Liver (tissue), 9 donors: ENCODE results near the gene NR2C2AP. TPM values are rescaled to one million over a fixed set of nuclear protein-coding genes. Genes with fewer than 3 reads are reported as not detected.

ENCODE experiments used
- DNase-seq: peaks from one replicate; pipeline ENCODE4 v3.0.0-alpha.2; 2017; ENCODE audit warnings: low spot score
- H3K27ac ChIP-seq, 2 donors: one replicate each; pipeline ENCODE4 v1.7.0; 2013; ENCODE audit warnings: inconsistent platforms in 2 of 2, low read length in 2 of 2, control low read depth in 1 of 2, low read depth in 1 of 2, mild to moderate bottlenecking in 1 of 2
- H3K27me3 ChIP-seq, 4 donors: one replicate each; pipeline versions ENCODE4 v1.6.1 to v1.7.0; 2013; ENCODE audit warnings: low read length in 3 of 4, inconsistent platforms in 1 of 4, mild to moderate bottlenecking in 1 of 4, moderate library complexity in 1 of 4; ENCODE audit not compliant: control insufficient read depth in 4 of 4, insufficient read depth in 4 of 4
- H3K36me3 ChIP-seq, 4 donors: one replicate each; pipeline versions ENCODE4 v1.6.1 to v1.7.0; 2013; ENCODE audit warnings: low read length in 3 of 4, mild to moderate bottlenecking in 3 of 4, low read depth in 1 of 4, moderate library complexity in 1 of 4; ENCODE audit not compliant: control insufficient read depth in 4 of 4, insufficient read depth in 3 of 4
- H3K4me1 ChIP-seq, 4 donors: one replicate each; pipeline versions ENCODE4 v1.6.1 to v1.7.0; 2013; ENCODE audit warnings: low read length in 3 of 4, mild to moderate bottlenecking in 3 of 4, moderate library complexity in 1 of 4; ENCODE audit not compliant: control insufficient read depth in 4 of 4, insufficient read depth in 4 of 4
- H3K4me3 ChIP-seq, 3 donors: one replicate each; pipeline versions ENCODE4 v1.6.1 to v1.7.0; 2013; ENCODE audit warnings: low read length in 3 of 3, control low read depth in 1 of 3, low read depth in 1 of 3, mild to moderate bottlenecking in 1 of 3
- H3K9ac ChIP-seq, 2 donors: one replicate each; pipeline ENCODE4 v1.7.0; 2013; ENCODE audit warnings: low read length in 2 of 2, mild to moderate bottlenecking in 2 of 2, moderate library complexity in 2 of 2, control low read depth in 1 of 2, low read depth in 1 of 2
- H3K9me3 ChIP-seq, 4 donors: one replicate each; pipeline versions ENCODE4 v1.6.1 to v1.7.0; 2013; ENCODE audit warnings: low read length in 3 of 4; ENCODE audit not compliant: control insufficient read depth in 4 of 4
- ATF3 ChIP-seq: IDR thresholded peaks from 2 replicates; pipeline ENCODE4 v1.6.1; 2016; ENCODE audit warnings: antibody characterized with exemption
- EGR1 ChIP-seq, 2 donors: IDR thresholded peaks; 2 replicates each; pipeline ENCODE4 v1.6.1; 2016 to 2018; ENCODE audit warnings: antibody characterized with exemption in 2 of 2, low read depth in 2 of 2
- FOXA1 ChIP-seq: IDR thresholded peaks from 2 replicates; pipeline ENCODE4 v1.6.1; 2016; ENCODE audit warnings: antibody characterized with exemption
- FOXA2 ChIP-seq: IDR thresholded peaks from 2 replicates; pipeline ENCODE4 v1.6.1; 2016; ENCODE audit warnings: antibody characterized with exemption
- GABPA ChIP-seq, 2 donors: IDR thresholded peaks in 1 of 2; conservative IDR thresholded peaks in 1 of 2; 2 replicates each; pipeline ENCODE4 v1.6.1; 2016; ENCODE audit warnings: antibody characterized with exemption in 2 of 2, mild to moderate bottlenecking in 1 of 2, moderate library complexity in 1 of 2
- HNF4A ChIP-seq, 2 donors: conservative IDR thresholded peaks; 2 replicates each; pipeline ENCODE4 v1.6.1; 2016; ENCODE audit warnings: antibody characterized with exemption in 2 of 2, mild to moderate bottlenecking in 2 of 2
- JUND ChIP-seq, 2 donors: IDR thresholded peaks; 2 replicates each; pipeline ENCODE4 v1.6.1; 2016; ENCODE audit warnings: antibody characterized with exemption in 2 of 2
- MAX ChIP-seq: IDR thresholded peaks from 2 replicates; pipeline ENCODE4 v1.6.1; 2016; ENCODE audit warnings: antibody characterized with exemption
- NR2F2 ChIP-seq: IDR thresholded peaks from 2 replicates; pipeline ENCODE4 v1.6.1; 2016; ENCODE audit warnings: antibody characterized with exemption
- RAD21 ChIP-seq, 2 donors: IDR thresholded peaks; 2 replicates each; pipeline ENCODE4 v1.6.1; 2016; ENCODE audit warnings: antibody characterized with exemption in 2 of 2, mild to moderate bottlenecking in 2 of 2
- RXRA ChIP-seq, 2 donors: IDR thresholded peaks; 2 replicates each; pipeline ENCODE4 v1.6.1; 2017 to 2018; ENCODE audit warnings: antibody characterized with exemption in 2 of 2, mild to moderate bottlenecking in 1 of 2
- SP1 ChIP-seq: IDR thresholded peaks from 2 replicates; pipeline ENCODE4 v1.6.1; 2018; ENCODE audit warnings: antibody characterized with exemption, mild to moderate bottlenecking
- TAF1 ChIP-seq: conservative IDR thresholded peaks from 2 replicates; pipeline ENCODE4 v1.6.1; 2016; ENCODE audit warnings: antibody characterized with exemption, mild to moderate bottlenecking
- YY1 ChIP-seq: IDR thresholded peaks from 2 replicates; pipeline ENCODE4 v1.6.1; 2016; ENCODE audit warnings: antibody characterized with exemption, mild to moderate bottlenecking
- WGBS: extraction: QIAGEN DNeasy Blood & Tissue Kit; methylation state at CpG from one replicate; pipeline ENCODE4 v1.1.7; 2013; 5-methylcytosine and 5-hydroxymethylcytosine counted together
- polyA plus RNA-seq, 2 donors: library from polyadenylated mRNA; stranded (reverse) in 1 of 2; unstranded in 1 of 2; fragments of 200-250 nt in 1 of 2; fragments of >200 nt in 1 of 2; fragmentation: Nextera tagmentation in 1 of 2; extraction: Ambion mirVana in 1 of 2; gene quantifications; one replicate each; pipeline versions ENCODE4 v1.2.1 to v1.2.3, GENCODE V29; 2013 to 2015
- total RNA-seq, 2 donors: library from RNA; depleted of rRNA; stranded (reverse); fragments of >200 nt; gene quantifications; one replicate each; pipeline ENCODE4 v1.2.3, GENCODE V29; 2014
- TF ChIP-seq, protein P1 (sequence below): IDR thresholded peaks from 2 replicates; pipeline ENCODE4 v1.6.1; 2016; ENCODE audit warnings: antibody characterized with exemption
- TF ChIP-seq, protein P2 (sequence below): fragments of 150-350 bp; IDR thresholded peaks from 2 replicates; pipeline ENCODE4 v1.5.1; 2017; ENCODE audit warnings: improper control_type of control experiment, low read depth, low read length; ENCODE audit not compliant: missing input control
- donor health status: healthy.
- donor health status: healthy.
- donor health status: healthy.
- donor health status: healthy.
- donor health status: healthy.

The NR2C2AP gene
- total and polyA plus RNA-seq, 4 donors = 3.4 to 5.7 (median 4.1) TPM

GRCh38 chr19:19206938-19207337, 3.7 kb upstream of the NR2C2AP start:
- no peak for DNase-seq
- Histone ChIP-seq H3K4me3 (no peak overlapping the region), H3K27ac (no peak overlapping the region), H3K9me3 (no peaks in the 10 kb centered on the region), H3K4me1 (peaks cover 2 to 13% (median 9%) of the 10 kb centered on the region in 4 donors), H3K36me3 (no peaks in the 10 kb centered on the region), H3K27me3 (peaks cover 0 to 3% (median 0%) of the 10 kb centered on the region in 4 donors), H3K9ac (no peak overlapping the region)
- WGBS = 67% methylated on average over 5 of the region's 5 CpGs
- TF ChIP-seq JUND (IDR thresholded peaks at IDR 0.05) (no peak), HNF4A (conservative IDR thresholded peaks at IDR 0.05) (no peak), YY1 (no peak), MAX (no peak), RAD21 (IDR thresholded peaks at IDR 0.05) (no peak), EGR1 (IDR thresholded peaks at IDR 0.05; ENCODE audit: low read depth in 2 of 2) (no peak), RXRA (IDR thresholded peaks at IDR 0.05) (no peak), FOXA1 (no peak), ATF3 (no peak), NR2F2 (no peak), TAF1 (no peak), FOXA2 (no peak), SP1 (no peak)
- TF ChIP-seq, protein P1, sequence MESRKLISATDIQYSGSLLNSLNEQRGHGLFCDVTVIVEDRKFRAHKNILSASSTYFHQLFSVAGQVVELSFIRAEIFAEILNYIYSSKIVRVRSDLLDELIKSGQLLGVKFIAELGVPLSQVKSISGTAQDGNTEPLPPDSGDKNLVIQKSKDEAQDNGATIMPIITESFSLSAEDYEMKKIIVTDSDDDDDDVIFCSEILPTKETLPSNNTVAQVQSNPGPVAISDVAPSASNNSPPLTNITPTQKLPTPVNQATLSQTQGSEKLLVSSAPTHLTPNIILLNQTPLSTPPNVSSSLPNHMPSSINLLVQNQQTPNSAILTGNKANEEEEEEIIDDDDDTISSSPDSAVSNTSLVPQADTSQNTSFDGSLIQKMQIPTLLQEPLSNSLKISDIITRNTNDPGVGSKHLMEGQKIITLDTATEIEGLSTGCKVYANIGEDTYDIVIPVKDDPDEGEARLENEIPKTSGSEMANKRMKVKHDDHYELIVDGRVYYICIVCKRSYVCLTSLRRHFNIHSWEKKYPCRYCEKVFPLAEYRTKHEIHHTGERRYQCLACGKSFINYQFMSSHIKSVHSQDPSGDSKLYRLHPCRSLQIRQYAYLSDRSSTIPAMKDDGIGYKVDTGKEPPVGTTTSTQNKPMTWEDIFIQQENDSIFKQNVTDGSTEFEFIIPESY = no peak
- TF ChIP-seq, protein P2, sequence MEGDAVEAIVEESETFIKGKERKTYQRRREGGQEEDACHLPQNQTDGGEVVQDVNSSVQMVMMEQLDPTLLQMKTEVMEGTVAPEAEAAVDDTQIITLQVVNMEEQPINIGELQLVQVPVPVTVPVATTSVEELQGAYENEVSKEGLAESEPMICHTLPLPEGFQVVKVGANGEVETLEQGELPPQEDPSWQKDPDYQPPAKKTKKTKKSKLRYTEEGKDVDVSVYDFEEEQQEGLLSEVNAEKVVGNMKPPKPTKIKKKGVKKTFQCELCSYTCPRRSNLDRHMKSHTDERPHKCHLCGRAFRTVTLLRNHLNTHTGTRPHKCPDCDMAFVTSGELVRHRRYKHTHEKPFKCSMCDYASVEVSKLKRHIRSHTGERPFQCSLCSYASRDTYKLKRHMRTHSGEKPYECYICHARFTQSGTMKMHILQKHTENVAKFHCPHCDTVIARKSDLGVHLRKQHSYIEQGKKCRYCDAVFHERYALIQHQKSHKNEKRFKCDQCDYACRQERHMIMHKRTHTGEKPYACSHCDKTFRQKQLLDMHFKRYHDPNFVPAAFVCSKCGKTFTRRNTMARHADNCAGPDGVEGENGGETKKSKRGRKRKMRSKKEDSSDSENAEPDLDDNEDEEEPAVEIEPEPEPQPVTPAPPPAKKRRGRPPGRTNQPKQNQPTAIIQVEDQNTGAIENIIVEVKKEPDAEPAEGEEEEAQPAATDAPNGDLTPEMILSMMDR = no peak

DNA sequence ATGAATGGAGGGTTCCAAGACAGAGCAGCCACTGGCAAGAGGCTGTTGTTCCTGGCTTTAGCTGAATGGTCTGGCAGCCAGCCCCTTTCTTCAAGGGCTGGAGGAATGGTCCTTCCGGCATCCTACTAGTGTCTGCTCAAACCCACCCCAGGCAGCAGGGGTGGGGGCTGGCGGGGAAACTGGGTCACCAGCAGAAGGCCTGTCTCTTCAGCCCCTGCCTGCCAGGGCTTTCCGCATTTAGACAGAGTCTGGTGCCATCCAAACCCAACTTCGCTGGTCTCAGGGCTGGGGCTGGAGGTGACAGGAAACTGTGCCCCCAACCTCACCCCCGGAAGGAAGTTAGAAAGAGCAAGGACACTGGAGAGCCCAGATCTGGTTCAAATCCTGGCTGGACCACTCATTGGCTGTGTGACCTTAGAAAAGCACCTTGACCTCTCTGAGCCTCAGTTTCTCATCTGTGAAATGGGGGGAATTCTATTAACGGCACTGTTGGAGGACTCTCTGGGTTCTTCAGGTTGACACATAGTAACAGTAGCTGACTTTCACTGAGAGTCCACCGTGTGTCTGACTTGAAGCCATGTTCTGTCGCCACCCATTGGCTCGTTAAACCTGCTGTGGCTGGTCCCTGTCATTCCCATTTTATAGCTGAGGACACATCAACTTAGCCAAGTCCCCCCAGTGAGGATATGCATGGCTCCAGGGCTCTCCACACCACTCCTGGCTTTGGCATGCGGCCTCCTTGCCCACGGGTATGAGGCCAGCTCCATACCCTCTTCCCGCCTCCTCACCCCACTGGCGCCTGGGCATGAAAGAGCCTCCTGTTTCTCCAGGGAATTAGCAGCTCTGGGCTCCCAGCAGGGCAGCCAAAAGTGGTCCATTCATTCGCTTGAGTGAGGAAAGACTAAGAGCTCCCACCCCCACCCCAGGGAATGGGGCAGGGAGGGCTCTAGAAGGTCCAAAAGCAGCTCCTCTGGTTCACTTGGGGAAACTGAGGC, 2.5 kb upstream of the NR2C2AP start:
- WGBS = 55% methylated on average over 14 of the region's 14 CpGs
- Histone ChIP-seq H3K27ac (no peak overlapping the region), H3K36me3 (no peaks in the 10 kb centered on the region), H3K4me1 (peaks cover 2 to 13% (median 9%) of the 10 kb centered on the region in 4 donors), H3K27me3 (no peaks in the 10 kb centered on the region), H3K9me3 (no peaks in the 10 kb centered on the region), H3K9ac (no peak overlapping the region), H3K4me3 (no peak overlapping the region)
- no peak for DNase-seq
- TF ChIP-seq GABPA (IDR thresholded peaks at IDR 0.05 in 1 of 2, conservative IDR thresholded peaks at IDR 0.05 in 1 of 2) (no peak), SP1 (no peak), FOXA1 (no peak), MAX (no peak), RAD21 (IDR thresholded peaks at IDR 0.05) (no peak)
